ENCODE measurements around the gene MRPL55. TPM values are rescaled to one million over a fixed set of nuclear protein-coding genes. Genes with fewer than 3 reads are reported as not detected.

The MRPL55 gene
- total and polyA plus RNA-seq, 4 donors: 44.4 to 137 (median 73.3) TPM

DNA sequence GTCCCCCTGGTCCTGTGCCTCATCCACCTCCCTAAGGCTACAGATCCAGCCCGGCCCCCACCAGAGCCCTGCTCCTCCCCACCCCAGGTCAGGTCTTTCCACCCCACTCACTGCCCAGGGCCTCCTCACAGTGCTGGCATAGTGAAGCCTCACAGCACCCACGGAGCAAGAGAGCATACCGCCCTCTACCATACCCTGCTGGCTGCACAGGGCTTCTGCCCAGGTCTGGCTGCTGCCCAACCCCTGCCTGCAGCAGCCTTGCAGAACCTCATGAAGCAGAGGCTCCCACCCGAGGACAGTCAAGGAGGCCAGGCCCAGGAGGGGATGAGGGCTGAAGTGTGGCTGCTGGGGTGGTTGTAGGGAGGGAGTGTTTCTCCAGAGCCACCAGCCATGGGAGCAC, 46.3 kb downstream of the MRPL55 start:
- no peak overlapping the region for H3K27ac ChIP-seq (ENCODE audit: low read depth in 1 of 2, low read length in 1 of 2)
- TF ChIP-seq, protein P1, sequence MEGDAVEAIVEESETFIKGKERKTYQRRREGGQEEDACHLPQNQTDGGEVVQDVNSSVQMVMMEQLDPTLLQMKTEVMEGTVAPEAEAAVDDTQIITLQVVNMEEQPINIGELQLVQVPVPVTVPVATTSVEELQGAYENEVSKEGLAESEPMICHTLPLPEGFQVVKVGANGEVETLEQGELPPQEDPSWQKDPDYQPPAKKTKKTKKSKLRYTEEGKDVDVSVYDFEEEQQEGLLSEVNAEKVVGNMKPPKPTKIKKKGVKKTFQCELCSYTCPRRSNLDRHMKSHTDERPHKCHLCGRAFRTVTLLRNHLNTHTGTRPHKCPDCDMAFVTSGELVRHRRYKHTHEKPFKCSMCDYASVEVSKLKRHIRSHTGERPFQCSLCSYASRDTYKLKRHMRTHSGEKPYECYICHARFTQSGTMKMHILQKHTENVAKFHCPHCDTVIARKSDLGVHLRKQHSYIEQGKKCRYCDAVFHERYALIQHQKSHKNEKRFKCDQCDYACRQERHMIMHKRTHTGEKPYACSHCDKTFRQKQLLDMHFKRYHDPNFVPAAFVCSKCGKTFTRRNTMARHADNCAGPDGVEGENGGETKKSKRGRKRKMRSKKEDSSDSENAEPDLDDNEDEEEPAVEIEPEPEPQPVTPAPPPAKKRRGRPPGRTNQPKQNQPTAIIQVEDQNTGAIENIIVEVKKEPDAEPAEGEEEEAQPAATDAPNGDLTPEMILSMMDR (IDR thresholded peaks at IDR 0.05; ENCODE audit: control extremely low read depth, extremely low read depth): no peak
- H3K27me3 ChIP-seq (ENCODE audit: control insufficient read depth in 3 of 3, insufficient read depth in 3 of 3, low read length in 2 of 3): peaks cover 5 to 37% (median 34%) of the 10 kb centered on the region in 3 donors
- WGBS, 2 donors: 57 to 60% methylated on average over 4 of the region's 4 CpGs
- no peak overlapping the region for H3K9ac ChIP-seq (ENCODE audit: insufficient read depth in 1 of 2, low read length in 2 of 2)
- H3K9me3 ChIP-seq (ENCODE audit: control insufficient read depth in 4 of 4, insufficient read depth in 3 of 4, low read length in 3 of 4): peaks cover 0 to 4% (median 0%) of the 10 kb centered on the region in 4 donors
- peaks cover 0 to 9% (median 0%) of the 10 kb centered on the region in 5 donors for H3K4me1 ChIP-seq (ENCODE audit: control insufficient read depth in 5 of 5, insufficient read depth in 5 of 5, low read length in 5 of 5)
- H3K4me3 ChIP-seq: no peak overlapping the region
- H3K36me3 ChIP-seq (ENCODE audit: control insufficient read depth in 4 of 4, insufficient read depth in 4 of 4, low read length in 4 of 4): no peaks in the 10 kb centered on the region
- DNase-seq: no peak
- ATAC-seq (ENCODE audit: insufficient read depth, low FRiP score): no peak

DNA sequence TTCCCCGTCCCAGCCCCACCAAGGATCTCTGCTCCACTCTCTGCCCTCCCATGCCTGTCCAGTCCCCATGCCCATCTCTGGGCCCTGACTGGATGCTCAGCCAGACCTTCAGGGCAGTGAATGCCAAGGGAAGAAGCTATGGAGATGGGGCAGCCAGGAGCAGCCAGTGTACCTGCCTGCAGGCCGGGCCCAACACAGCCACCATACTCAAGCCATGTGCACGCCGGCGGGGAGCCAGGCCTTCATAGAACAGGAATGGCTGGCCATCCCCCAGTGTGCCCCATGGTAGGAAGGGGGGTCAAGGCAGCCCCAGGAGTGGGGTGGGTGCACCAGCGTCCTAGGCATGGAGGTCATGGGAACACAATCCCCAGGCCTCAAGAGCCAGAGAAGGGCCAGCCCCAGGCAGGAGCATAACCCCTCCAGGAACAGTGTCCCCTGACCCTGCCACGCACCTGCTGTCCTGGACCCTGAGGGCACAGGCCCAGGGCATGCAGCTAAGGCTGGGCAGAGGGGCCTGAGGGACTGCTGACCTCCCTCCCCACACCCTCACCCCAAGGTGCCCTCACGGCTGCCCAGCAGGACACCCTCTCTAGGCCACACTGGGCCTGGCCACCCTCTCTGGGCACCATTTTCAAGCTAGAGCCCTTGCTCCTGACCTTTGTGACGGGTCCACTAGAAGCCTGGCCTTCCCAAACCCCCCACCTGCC, 46.9 kb downstream of the MRPL55 start:
- H3K9me3 ChIP-seq (ENCODE audit: control insufficient read depth in 4 of 4, insufficient read depth in 3 of 4, low read length in 3 of 4): peaks cover 0 to 6% (median 0%) of the 10 kb centered on the region in 4 donors
- ATAC-seq (ENCODE audit: insufficient read depth, low FRiP score) (no peak), DNase-seq (no peak)
- WGBS, 2 donors: 94 to 95% methylated on average over 9 of the region's 9 CpGs
- TF ChIP-seq, protein P1 (IDR thresholded peaks at IDR 0.05; ENCODE audit: control extremely low read depth, extremely low read depth): no peak
- H3K36me3 ChIP-seq (ENCODE audit: control insufficient read depth in 4 of 4, insufficient read depth in 4 of 4, low read length in 4 of 4): no peaks in the 10 kb centered on the region
- H3K4me1 ChIP-seq (ENCODE audit: control insufficient read depth in 5 of 5, insufficient read depth in 5 of 5, low read length in 5 of 5): peaks cover 0 to 9% (median 0%) of the 10 kb centered on the region in 5 donors
- H3K27me3 ChIP-seq (ENCODE audit: control insufficient read depth in 3 of 3, insufficient read depth in 3 of 3, low read length in 2 of 3): peaks cover 5 to 34% (median 28%) of the 10 kb centered on the region in 3 donors
- H3K9ac ChIP-seq (ENCODE audit: insufficient read depth in 1 of 2, low read length in 2 of 2): no peak overlapping the region
- H3K27ac ChIP-seq (ENCODE audit: low read depth in 1 of 2, low read length in 1 of 2): no peak overlapping the region
- H3K4me3 ChIP-seq: no peak overlapping the region

GRCh38 chr1:228061411-228062084, 47.6 kb downstream of the MRPL55 start:
- TF ChIP-seq, protein P1 (IDR thresholded peaks at IDR 0.05; ENCODE audit: control extremely low read depth, extremely low read depth): no peak
- WGBS, 2 donors: 78 to 83% methylated on average over 10 of the region's 10 CpGs
- ATAC-seq (ENCODE audit: insufficient read depth, low FRiP score) (no peak), DNase-seq (no peak)
- peaks cover 0 to 6% (median 0%) of the 10 kb centered on the region in 4 donors for H3K9me3 ChIP-seq (ENCODE audit: control insufficient read depth in 4 of 4, insufficient read depth in 3 of 4, low read length in 3 of 4)
- H3K9ac ChIP-seq (ENCODE audit: insufficient read depth in 1 of 2, low read length in 2 of 2): no peak overlapping the region
- H3K4me3 ChIP-seq: no peak overlapping the region
- no peaks in the 10 kb centered on the region for H3K36me3 ChIP-seq (ENCODE audit: control insufficient read depth in 4 of 4, insufficient read depth in 4 of 4, low read length in 4 of 4)
- peaks cover 0 to 9% (median 0%) of the 10 kb centered on the region in 5 donors for H3K4me1 ChIP-seq (ENCODE audit: control insufficient read depth in 5 of 5, insufficient read depth in 5 of 5, low read length in 5 of 5)
- H3K27ac ChIP-seq (ENCODE audit: low read depth in 1 of 2, low read length in 1 of 2): no peak overlapping the region
- peaks cover 5 to 35% (median 33%) of the 10 kb centered on the region in 3 donors for H3K27me3 ChIP-seq (ENCODE audit: control insufficient read depth in 3 of 3, insufficient read depth in 3 of 3, low read length in 2 of 3)
